IMR-90 (cell line): Measurements from ENCODE around the gene TAOK1. TPM values are rescaled to one million over a fixed set of nuclear protein-coding genes. Genes with fewer than 3 reads are reported as not detected.
A peak's percentile ranks its signal among the peaks of the same experiment; 100 is the strongest.

Source experiments
- ATAC-seq: fragments of 200-7000 bp; cut with Tn5 transposase; 2 replicates; pipeline ENCODE4 v1.9.1; 2020; ENCODE audit warnings: low read depth, mild to moderate bottlenecking, moderate library complexity
- BruUV-seq: library from RNA; stranded (reverse); fragments of 400-500 nt; replicated peaks from 2 replicates; lab custom pipeline; 2021; lab: Mats Ljungman, UMichigan
- CTCF ChIA-PET: fragments of 300-600 bp; formaldehyde crosslinking; extraction: SDS; loops from one replicate; lab custom pipeline; 2021; ENCODE audit warnings: antibody characterized with exemption; lab: Yijun Ruan, JAX
- POLR2A ChIA-PET: fragments of 300-600 bp; sonication (Branson Sonifier 250); formaldehyde crosslinking; loops from one replicate; lab custom pipeline; 2022; ENCODE audit warnings: antibody characterized with exemption; ENCODE audit not compliant: unreplicated experiment; lab: Charles Lee
- DNase-seq: peaks from one replicate; pipeline ENCODE4 v3.0.0; 2013
- H2AFZ ChIP-seq: replicated peaks from 2 replicates; pipeline ENCODE3; 2013; ENCODE audit warnings: low read length, mild to moderate bottlenecking; ENCODE audit not compliant: poor library complexity
- H2AK5ac ChIP-seq: 2 replicates; pipeline ENCODE4 v1.6.1; 2013; ENCODE audit warnings: low read depth, low read length, inconsistent platforms
- H2AK9ac ChIP-seq: replicated peaks from 2 replicates; pipeline ENCODE3; 2013; ENCODE audit warnings: mild to moderate bottlenecking, low read depth, low read length, moderate library complexity; ENCODE audit not compliant: poor library complexity
- H2BK120ac ChIP-seq: 2 replicates; pipeline ENCODE4 v1.6.1; 2013; ENCODE audit warnings: low read depth, low read length, inconsistent platforms
- H2BK15ac ChIP-seq: 3 replicates; pipeline ENCODE4 v1.6.1; 2013; ENCODE audit warnings: low read depth, low read length, inconsistent platforms
- H2BK20ac ChIP-seq: 2 replicates; pipeline ENCODE4 v1.6.1; 2013; ENCODE audit warnings: low read depth, mild to moderate bottlenecking, inconsistent platforms, low read length, moderate library complexity
- H2BK5ac ChIP-seq: 2 replicates; pipeline ENCODE4 v1.6.1; 2013; ENCODE audit warnings: mild to moderate bottlenecking, low read depth, low read length, inconsistent platforms; ENCODE audit not compliant: poor library complexity, severe bottlenecking
- H3K14ac ChIP-seq: replicated peaks from 2 replicates; pipeline ENCODE4 v1.6.1; 2013; ENCODE audit warnings: low read depth, low read length, inconsistent platforms
- H3K18ac ChIP-seq: 2 replicates; pipeline ENCODE4 v1.6.1; 2013; ENCODE audit warnings: low read depth, low read length, control low read depth
- H3K23ac ChIP-seq: 2 replicates; pipeline ENCODE4 v1.6.1; 2013; ENCODE audit warnings: low read depth, low read length, inconsistent platforms
- H3K27ac ChIP-seq: 2 replicates; pipeline ENCODE4 v1.5.1; 2013; ENCODE audit warnings: mild to moderate bottlenecking, control low read depth, low read length; ENCODE audit not compliant: insufficient read depth
- H3K27me3 ChIP-seq: 2 replicates; pipeline ENCODE4 v1.6.1; 2013; ENCODE audit warnings: low read length; ENCODE audit not compliant: control insufficient read depth, insufficient read depth
- H3K36me3 ChIP-seq: 2 replicates; pipeline ENCODE4 v1.6.1; 2013; ENCODE audit warnings: low read length, mixed read lengths; ENCODE audit not compliant: control insufficient read depth, insufficient read depth
- H3K4ac ChIP-seq: 2 replicates; pipeline ENCODE4 v1.6.1; 2013; ENCODE audit warnings: low read depth, low read length, inconsistent platforms
- H3K4me1 ChIP-seq: 2 replicates; pipeline ENCODE4 v1.6.1; 2013; ENCODE audit warnings: low read length, mixed read lengths; ENCODE audit not compliant: control insufficient read depth, insufficient read depth
- H3K4me2 ChIP-seq: 2 replicates; pipeline ENCODE4 v1.6.1; 2013; ENCODE audit warnings: low read depth, mild to moderate bottlenecking, control low read depth, low read length, moderate library complexity
- H3K4me3 ChIP-seq: 2 replicates; pipeline ENCODE4 v1.5.1; 2013; ENCODE audit warnings: low read depth, mild to moderate bottlenecking, control low read depth, low read length, moderate library complexity; ENCODE audit not compliant: insufficient read depth
- H3K56ac ChIP-seq: 2 replicates; pipeline ENCODE4 v1.6.1; 2013; ENCODE audit warnings: low read length, inconsistent platforms; ENCODE audit not compliant: insufficient read depth; ENCODE audit errors: extremely low read depth
- H3K79me1 ChIP-seq, 2 experiments: 2 replicates each; pipeline ENCODE4 v1.6.1; 2013; ENCODE audit warnings: low read length in 2 of 2, inconsistent platforms in 1 of 2, low read depth in 1 of 2
- H3K9ac ChIP-seq: 2 replicates; pipeline ENCODE4 v1.6.1; 2013; ENCODE audit warnings: low read depth, low read length, control low read depth
- H3K9me1 ChIP-seq: 2 replicates; pipeline ENCODE4 v1.6.1; 2013; ENCODE audit warnings: low read length, inconsistent platforms; ENCODE audit not compliant: insufficient read depth
- H3K9me3 ChIP-seq: 2 replicates; pipeline ENCODE4 v1.6.1; 2013; ENCODE audit warnings: low read length; ENCODE audit not compliant: control insufficient read depth, insufficient read depth
- H4K20me1 ChIP-seq: 2 replicates; pipeline ENCODE4 v1.6.1; 2013; ENCODE audit warnings: low read length, inconsistent platforms; ENCODE audit not compliant: insufficient read depth
- H4K5ac ChIP-seq: 2 replicates; pipeline ENCODE4 v1.6.1; 2013; ENCODE audit warnings: mild to moderate bottlenecking, low read depth, low read length, control low read depth
- H4K8ac ChIP-seq, 2 experiments: 2 replicates each; pipeline ENCODE4 v1.6.1; 2013; ENCODE audit warnings: low read depth in 2 of 2, low read length in 2 of 2, control low read depth in 1 of 2, inconsistent platforms in 1 of 2
- H4K91ac ChIP-seq: 2 replicates; pipeline ENCODE4 v1.6.1; 2013; ENCODE audit warnings: low read depth, low read length, inconsistent platforms; ENCODE audit not compliant: insufficient read depth
- RAD21 ChIP-seq: IDR thresholded peaks from 2 replicates; pipeline ENCODE4 v1.6.1; 2012; ENCODE audit warnings: low read length, improper control_type of control experiment
- RFX5 ChIP-seq: IDR thresholded peaks from 2 replicates; pipeline ENCODE4 v1.8.0; 2012; ENCODE audit warnings: low read depth, mild to moderate bottlenecking, low read length, moderate library complexity
- whole genome bisulfite sequencing, 2 experiments: methylation state at CpG; one replicate each; pipeline versions ENCODE4 v1.1.5 to v1.1.7; 2013; ENCODE audit warnings: missing lambda C conversion rate in 2 of 2; ENCODE audit not compliant: insufficient read length in 1 of 2; ENCODE audit errors: extremely low coverage in 2 of 2; 5-methylcytosine and 5-hydroxymethylcytosine counted together
- dilution Hi-C: fragments of 300-500 bp; cut with HindIII; formaldehyde crosslinking; loops from one replicate; pipeline ENCODE4 v1.14.3; 2018; ENCODE audit warnings: low sequenced_read_pairs; ENCODE audit not compliant: unreplicated experiment
- in situ Hi-C: fragments of 300-500 bp; cut with MboI; formaldehyde crosslinking; loops from 3 replicates; pipeline ENCODE4 v1.14.3; 2019; ENCODE audit warnings: low sequenced_read_pairs, inconsistent platforms, mixed read lengths
- intact Hi-C: fragments of 100-400 bp; cut with micrococcal nuclease; formaldehyde crosslinking; loops from 2 replicates; pipeline ENCODE4 v1.10.0; 2022
- polyA plus RNA-seq, 3 experiments: library from polyadenylated mRNA; depleted of rRNA; stranded (reverse); fragments of >200 nt; gene quantifications; 2 replicates each; pipeline ENCODE4 v1.2.3, GENCODE V29; 2012; ENCODE audit warnings: low replicate concordance in 1 of 3
- total RNA-seq: library from RNA; depleted of rRNA; stranded (reverse); fragments of >200 nt; gene quantifications from 2 replicates; pipeline ENCODE4 v1.2.3, GENCODE V29; 2012

Gene TAOK1
- total and polyA plus RNA-seq, 2 of the 4 experiments (the other 2 are of a cell fraction) = 9.8 to 91.8 TPM

- TF ChIP-seq RFX5 = no peak
These were observed 10.8 kb upstream of the TAOK1 start (continued) for GRCh38 chr17:29379084-29379991.

GRCh38 chr17:29383686-29384085, 6.5 kb upstream of the TAOK1 start:
- Histone ChIP-seq H3K36me3 (no peaks in the 10 kb centered on the region), H2AFZ (no peak overlapping the region), H2BK5ac (no peak overlapping the region), H3K27me3 (no peaks in the 10 kb centered on the region), H3K4me3 (no peak overlapping the region), H4K91ac (no peak overlapping the region), H3K14ac (no peak overlapping the region), H4K20me1 (no peaks in the 10 kb centered on the region), H4K8ac (no peak overlapping the region), H2AK9ac (no peak overlapping the region), H3K9me1 (no peaks in the 10 kb centered on the region), H2BK120ac (no peak overlapping the region), H4K5ac (no peak overlapping the region), H3K23ac (no peak overlapping the region), H3K18ac (no peak overlapping the region), H3K4ac (no peak overlapping the region), H3K4me2 (no peak overlapping the region), H3K56ac (no peak overlapping the region), H3K9me3 (no peaks in the 10 kb centered on the region), H2BK20ac (no peak overlapping the region), H3K27ac (no peak overlapping the region), H3K4me1 (0 out of 2 replicates have a peak, but pooled peaks cover 2% of the 10 kb centered on the region), H3K9ac (no peak overlapping the region), H3K79me1 (no peaks in the 10 kb centered on the region), H2AK5ac (no peak overlapping the region), H2BK15ac (no peak overlapping the region)
- no peak for TF ChIP-seq RAD21
- no peak for ATAC-seq
- DNase-seq = peak; percentile 47
- POLR2A ChIA-PET = interaction anchor here (0.6 kb wide), 1 partner anchor 432 kb away, joined by 6 read pairs; no protein-coding TSS in a partner anchor
- intact Hi-C loops (no loop called here), in situ Hi-C loops (no loop called here), dilution Hi-C loops (no loop called here)
- CTCF ChIA-PET = interaction anchor here (0.6 kb wide), 1 partner anchor 641 kb away, joined by 3 read pairs; no protein-coding TSS in a partner anchor
- no CpG with 5 or more reads among the region's 1 CpG for WGBS, 2 experiments
- no TSS peak for BruUV-seq
